GM12878 (cell line): Measurements from ENCODE around the gene MAPKBP1. TPM values are rescaled to one million over a fixed set of nuclear protein-coding genes. Genes with fewer than 3 reads are reported as not detected.
"Not testable (repeated sequence)": the region's sequence is repeated elsewhere in the genome, so short reads cannot be mapped to it uniquely, and the experiment has no call there.

Experiments used
- ATAC-seq: fragments of 200-7000 bp; cut with Tn5 transposase; 3 replicates; pipeline ENCODE4 v1.9.1; 2020; ENCODE audit warnings: mild to moderate bottlenecking, moderate library complexity
- BruUV-seq: library from RNA; stranded (reverse); fragments of 400-500 nt; replicated peaks from 2 replicates; lab custom pipeline; 2021; lab: Mats Ljungman, UMichigan
- CTCF ChIA-PET: fragments of 300-600 bp; sonication (Branson Sonifier 250); formaldehyde crosslinking; extraction: SDS; loops from one replicate; lab custom pipeline; 2021; ENCODE audit warnings: inconsistent platforms; lab: Yijun Ruan, JAX
- POLR2A ChIA-PET: fragments of 350-600 bp; formaldehyde crosslinking; extraction: SDS; loops from one replicate; lab custom pipeline; 2021; ENCODE audit warnings: inconsistent platforms; lab: Charles Lee
- RAD21 ChIA-PET: fragments of 300-600 bp; sonication (Branson Sonifier 250); formaldehyde crosslinking; loops from one replicate; lab custom pipeline; 2023; ENCODE audit warnings: antibody characterized with exemption; ENCODE audit not compliant: unreplicated experiment; lab: Charles Lee
- SMC1A ChIA-PET: fragments of 300-600 bp; sonication (Branson Sonifier 250); formaldehyde crosslinking; loops from one replicate; lab custom pipeline; 2023; ENCODE audit not compliant: unreplicated experiment, uncharacterized antibody; lab: Charles Lee
- DNase-seq: peaks from one replicate; pipeline ENCODE4 v3.0.0-alpha.2; 2011; ENCODE audit warnings: low read depth, low spot score
- FAIRE-seq: peaks from 3 replicates; lab custom pipeline; 2011; peaks lifted over from hg19 to GRCh38; lab: Jason Lieb, UNC
- H2AFZ ChIP-seq: 2 replicates; pipeline ENCODE4 v1.6.0; 2011; ENCODE audit warnings: low read depth, low read length, control low read depth; ENCODE audit not compliant: control insufficient read depth
- H3K27ac ChIP-seq: 2 replicates; pipeline ENCODE4 v1.5.1; 2011; ENCODE audit warnings: control low read depth; ENCODE audit not compliant: control insufficient read depth, insufficient read depth
- H3K27me3 ChIP-seq, 2 experiments: replicated peaks in 1 of 2; 2 replicates each; pipeline versions ENCODE4 v1.6.0 to v1.6.1; 2011; ENCODE audit warnings: low read length in 1 of 2; ENCODE audit not compliant: control insufficient read depth in 2 of 2, insufficient read depth in 2 of 2
- H3K36me3 ChIP-seq, 2 experiments: 2 replicates each; pipeline ENCODE4 v1.5.1; 2011; ENCODE audit warnings: low read length in 1 of 2; ENCODE audit not compliant: control insufficient read depth in 2 of 2, insufficient read depth in 2 of 2
- H3K4me1 ChIP-seq: 2 replicates; pipeline ENCODE4 v1.6.1; 2011; ENCODE audit warnings: mild to moderate bottlenecking, low read length, moderate library complexity, mixed read lengths; ENCODE audit not compliant: control insufficient read depth, insufficient read depth
- H3K4me2 ChIP-seq: 2 replicates; pipeline ENCODE4 v1.6.0; 2011; ENCODE audit warnings: control low read depth; ENCODE audit not compliant: control insufficient read depth, insufficient read depth
- H3K4me3 ChIP-seq: fragments of 200-600 bp; sonication (generic); 2 replicates; pipeline ENCODE4 v1.5.1; 2016
- H3K79me2 ChIP-seq: 2 replicates; pipeline ENCODE4 v1.6.0; 2011; ENCODE audit warnings: low read length; ENCODE audit not compliant: control insufficient read depth, insufficient read depth
- H3K9ac ChIP-seq: 2 replicates; pipeline ENCODE4 v1.8.0; 2011; ENCODE audit warnings: low read length, control low read depth, mixed read lengths; ENCODE audit not compliant: control insufficient read depth, insufficient read depth
- H3K9me3 ChIP-seq: replicated peaks from 3 replicates; pipeline ENCODE4 v1.5.1; 2011; ENCODE audit warnings: mild to moderate bottlenecking, low read length; ENCODE audit not compliant: control insufficient read depth, insufficient read depth
- H4K20me1 ChIP-seq: 2 replicates; pipeline ENCODE4 v1.6.0; 2011; ENCODE audit not compliant: control insufficient read depth, insufficient read depth
- ASH2L ChIP-seq: fragments of 300-600, 200-600 bp; sonication (generic); IDR thresholded peaks from 2 replicates; pipeline ENCODE4 v1.6.1; 2017; ENCODE audit warnings: low read depth, mild to moderate bottlenecking, borderline replicate concordance
- CEBPB ChIP-seq, 2 experiments: fragments of 150-350 bp in 1 of 2; IDR thresholded peaks; 2 replicates each; pipeline ENCODE4 v1.6.1; 2012 to 2014; ENCODE audit warnings: low read depth in 2 of 2, low read length in 2 of 2, borderline replicate concordance in 1 of 2, inconsistent platforms in 1 of 2
- CHD2 ChIP-seq: IDR thresholded peaks from 2 replicates; pipeline ENCODE4 v1.6.1; 2011; ENCODE audit warnings: low read depth, low read length, improper control_type of control experiment, borderline replicate concordance
- CREB1 ChIP-seq: IDR thresholded peaks from 2 replicates; pipeline ENCODE4 v1.6.1; 2012; ENCODE audit warnings: low read depth, mild to moderate bottlenecking, inconsistent platforms
- HCFC1 ChIP-seq: fragments of 150-350 bp; IDR thresholded peaks from 2 replicates; pipeline ENCODE4 v1.6.1; 2014; ENCODE audit warnings: low read length
- MEF2B ChIP-seq: fragments of 450-650 bp; IDR thresholded peaks from 2 replicates; pipeline ENCODE4 v1.6.1; 2018; ENCODE audit warnings: mild to moderate bottlenecking, moderate library complexity; ENCODE audit not compliant: partially characterized antibody, poor library complexity, severe bottlenecking
- PBX3 ChIP-seq: IDR thresholded peaks from 2 replicates; pipeline ENCODE4 v1.6.1; 2011; ENCODE audit warnings: mild to moderate bottlenecking, low read depth, low read length, moderate library complexity; ENCODE audit not compliant: insufficient replicate concordance
- POLR2AphosphoS5 ChIP-seq: IDR thresholded peaks from 2 replicates; pipeline ENCODE4 v1.6.1; 2011; ENCODE audit warnings: mild to moderate bottlenecking, low read length, inconsistent platforms
- RUNX3 ChIP-seq: IDR thresholded peaks from 2 replicates; pipeline ENCODE4 v1.6.1; 2012; ENCODE audit warnings: low read length, inconsistent platforms
- SRF ChIP-seq, 2 experiments: IDR thresholded peaks; 2 replicates each; pipeline ENCODE4 v1.6.1; 2011; ENCODE audit warnings: low read depth in 2 of 2, low read length in 2 of 2, mild to moderate bottlenecking in 1 of 2, moderate library complexity in 1 of 2
- YY1 ChIP-seq: IDR thresholded peaks from 2 replicates; pipeline ENCODE4 v1.6.1; 2011; ENCODE audit warnings: low read depth, mild to moderate bottlenecking, low read length
- WGBS: methylation state at CpG from one replicate; pipeline ENCODE4 v1.1.6; 2016; ENCODE audit warnings: low lambda C conversion rate; ENCODE audit not compliant: insufficient replicate concordance, insufficient coverage; ENCODE audit errors: missing lambda C conversion rate; 5-methylcytosine and 5-hydroxymethylcytosine counted together
- in situ Hi-C: fragments of 300-500 bp; cut with MboI; formaldehyde crosslinking; loops from 9 replicates; pipeline ENCODE4 v1.14.3; 2018; ENCODE audit warnings: mixed read lengths
- intact Hi-C: fragments of 100-400 bp; cut with micrococcal nuclease; formaldehyde crosslinking; loops from one replicate; pipeline ENCODE4 v1.14.2; 2022; ENCODE audit not compliant: unreplicated experiment
- polyA plus RNA-seq, 11 experiments: library from polyadenylated mRNA; depleted of rRNA in 4 of 11; unstranded in 6 of 11; stranded (reverse) in 5 of 11; fragments of >200 nt; fragmentation: Nextera tagmentation in 4 of 11; fragmentation: Illumina TruSeq in 1 of 11; extraction: Ambion mirVana in 4 of 11; extraction: Trizol in 1 of 11; gene quantifications; 1 replicate in 1 of 11; 2 replicates in 10 of 11; pipeline versions ENCODE4 v1.2.1 to v1.2.3, GENCODE V29; 2011 to 2016; ENCODE audit warnings: inconsistent platforms in 2 of 11, missing spikeins in 2 of 11, low read depth in 1 of 11
- total RNA-seq, 4 experiments: library from RNA; depleted of rRNA in 3 of 4; stranded (reverse); fragments of >200 nt in 3 of 4; fragmentation: Illumina TruSeq in 1 of 4; extraction: Trizol in 1 of 4; gene quantifications; 2 replicates each; pipeline versions ENCODE4 v1.2.1 to v1.2.3, GENCODE V29; 2013 to 2021

The MAPKBP1 gene
- total and polyA plus RNA-seq, 10 of the 15 experiments (the other 5 are each of a cell fraction or from before 2014, with no cell fraction given), result 0.44 to 19.0 (median 7.3) TPM

- TF ChIP-seq SRF (IDR thresholded peaks at IDR 0.05; ENCODE audit: low read depth in 2 of 2, low read length in 2 of 2), result no peak
These were observed 55.8 kb downstream of the MAPKBP1 start (continued) for GRCh38 chr15:41829959-41830646.

GRCh38 chr15:41831291-41831690, 57.0 kb downstream of the MAPKBP1 start:
- CTCF ChIA-PET, result interaction anchor here (0.6 to 2.0 kb wide), 6 partner anchors 19 to 1243 kb away, joined by 3 to 8 read pairs (median 4); partner anchors contain the start of gene MAPKBP1

GRCh38 chr15:41832208-41832607, 57.9 kb downstream of the MAPKBP1 start:
- Histone ChIP-seq H3K4me2 (no peak overlapping the region), H3K9ac (no peak overlapping the region), H3K4me3 (no peak overlapping the region), H3K9me3 (no peaks in the 10 kb centered on the region), H3K27ac (no peak overlapping the region), H2AFZ (no peak overlapping the region), H4K20me1 (no peaks in the 10 kb centered on the region), H3K4me1 (no peaks in the 10 kb centered on the region), H3K27me3 (no peaks in the 10 kb centered on the region), H3K79me2 (no peaks in the 10 kb centered on the region), H3K36me3 (no peaks in the 10 kb centered on the region; a peak in 1 of 4 replicates)
- no peak for FAIRE-seq
- WGBS, result 94% methylated on average over 10 of the region's 10 CpGs
- RAD21 ChIA-PET, result interaction anchor here (0.8 to 1.2 kb wide), 2 partner anchors 11 to 58 kb away, joined by 4 to 5 read pairs; partner anchors contain the start of gene MAPKBP1
- POLR2A ChIA-PET, result no interaction called here
- no peak for DNase-seq
- BruUV-seq, result no TSS peak
- intact Hi-C loops, result no loop called here
- ATAC-seq, result no peak
- in situ Hi-C loops, result no loop called here
- SMC1A ChIA-PET, result no interaction called here
- CTCF ChIA-PET, result interaction anchor here (0.6 to 2.0 kb wide), 5 partner anchors 20 to 1242 kb away, joined by 3 to 8 read pairs (median 4); partner anchors contain the start of gene MAPKBP1
- no peak for TF ChIP-seq RUNX3
- TF ChIP-seq CEBPB (IDR thresholded peaks at IDR 0.05; ENCODE audit: borderline replicate concordance in 1 of 2, low read depth in 2 of 2, low read length in 2 of 2), result no peak
- no peak for TF ChIP-seq CHD2
- no peak for TF ChIP-seq PBX3
- TF ChIP-seq ASH2L, result no peak
- no peak for TF ChIP-seq YY1
- TF ChIP-seq MEF2B, result no peak
- TF ChIP-seq HCFC1, result no peak
- TF ChIP-seq CREB1, result no peak
- no peak for TF ChIP-seq POLR2AphosphoS5

More at GRCh38 chr15:41831291-41831690, 57.0 kb downstream of the MAPKBP1 start:
- H3K4me1 ChIP-seq, FAIRE-seq, ATAC-seq, H3K36me3 ChIP-seq, H3K27ac ChIP-seq, H3K79me2 ChIP-seq, SMC1A ChIA-PET, intact Hi-C loops, POLR2A ChIA-PET, H3K9me3 ChIP-seq, H2AFZ ChIP-seq, H3K4me3 ChIP-seq, in situ Hi-C loops, H3K9ac ChIP-seq, H4K20me1 ChIP-seq, H3K27me3 ChIP-seq, H3K4me2 ChIP-seq, BruUV-seq, DNase-seq: not testable (repeated sequence)
- WGBS, result 45% methylated on average over 4 of the region's 4 CpGs
- RAD21 ChIA-PET, result interaction anchor here (0.8 to 1.2 kb wide), 3 partner anchors 10 to 73 kb away, joined by 3 to 4 read pairs (median 4); no protein-coding TSS in a partner anchor
